HG03025 (cell line): ENCODE results near the gene LRP2BP.

Experiments used
- ATAC-seq: cut with Tn5 transposase; IDR thresholded peaks from one replicate; pipeline ENCODE4 v1.9.1; 2021; ENCODE audit warnings: mild to moderate bottlenecking, moderate library complexity; ENCODE audit not compliant: unreplicated experiment, low FRiP score

LRP2BP gene

DNA sequence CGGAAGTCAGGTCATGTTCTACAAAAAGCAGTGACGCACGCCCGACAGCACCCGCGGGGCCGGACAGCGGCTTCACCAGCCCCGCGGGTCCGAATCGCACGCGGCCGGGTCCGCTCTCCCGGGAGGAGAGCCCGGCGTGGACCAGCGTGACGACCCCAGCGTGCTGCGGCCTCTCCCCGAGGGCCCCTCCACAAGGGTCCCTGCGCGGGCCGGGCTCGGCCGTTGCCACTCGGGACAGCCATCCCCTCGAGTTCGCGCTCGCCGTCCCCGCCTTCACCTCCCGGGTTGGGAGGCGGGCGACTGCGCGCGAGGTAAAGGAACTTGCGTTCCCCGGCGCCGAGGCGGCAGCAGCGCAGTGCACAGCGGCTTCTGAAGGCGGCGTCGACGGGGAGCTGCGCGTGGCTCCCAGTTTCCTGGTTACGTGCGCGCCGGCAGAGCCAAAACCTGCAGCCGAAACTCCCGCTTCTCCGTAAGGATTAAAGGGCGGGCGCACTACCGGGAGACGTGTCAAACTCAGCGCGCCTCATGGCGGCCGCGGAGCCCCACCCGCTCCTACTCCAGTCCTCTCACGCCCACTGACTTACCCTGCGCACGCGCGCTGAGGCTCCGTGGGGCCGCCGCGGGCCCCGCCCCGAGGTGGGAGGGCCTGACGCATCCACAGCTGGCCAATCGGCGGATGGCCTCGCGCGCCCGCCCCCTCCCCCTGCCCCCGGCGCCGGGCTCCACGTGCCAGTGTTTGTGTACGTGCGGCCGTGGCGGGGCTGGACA lies 416 bp upstream of the LRP2BP start:
- peak; percentile 79 for ATAC-seq

DNA sequence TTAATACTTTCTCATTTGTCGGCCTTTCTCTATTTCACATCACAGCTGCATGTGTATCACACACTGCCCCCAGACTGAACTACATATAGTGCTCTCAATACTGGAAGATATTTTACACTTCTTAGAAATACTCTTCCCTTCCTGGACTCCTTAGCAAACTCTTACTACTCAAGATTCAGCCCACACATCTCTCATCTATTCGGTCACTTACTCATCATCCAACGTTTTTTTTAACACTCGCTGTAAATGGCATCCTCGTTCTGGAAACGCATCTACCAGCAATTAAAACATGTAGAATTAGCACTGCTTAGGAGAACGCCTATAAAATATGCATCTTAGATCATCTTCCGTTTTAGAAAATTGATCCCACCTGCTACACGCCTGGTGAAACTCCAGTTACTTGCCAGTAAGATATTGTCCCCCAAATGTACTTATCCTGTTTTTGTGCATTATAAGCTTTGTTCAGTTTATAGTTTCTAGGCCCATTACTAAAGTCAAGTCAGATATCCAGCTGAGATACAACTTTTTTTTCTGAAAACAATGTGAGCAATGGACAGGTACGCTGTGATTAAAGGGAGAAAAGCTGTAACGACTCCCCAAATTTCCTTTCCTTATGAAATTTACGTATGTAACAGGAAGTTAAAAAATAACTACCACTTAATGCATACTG lies 1.0 kb downstream of the LRP2BP start:
- no peak for ATAC-seq

DNA sequence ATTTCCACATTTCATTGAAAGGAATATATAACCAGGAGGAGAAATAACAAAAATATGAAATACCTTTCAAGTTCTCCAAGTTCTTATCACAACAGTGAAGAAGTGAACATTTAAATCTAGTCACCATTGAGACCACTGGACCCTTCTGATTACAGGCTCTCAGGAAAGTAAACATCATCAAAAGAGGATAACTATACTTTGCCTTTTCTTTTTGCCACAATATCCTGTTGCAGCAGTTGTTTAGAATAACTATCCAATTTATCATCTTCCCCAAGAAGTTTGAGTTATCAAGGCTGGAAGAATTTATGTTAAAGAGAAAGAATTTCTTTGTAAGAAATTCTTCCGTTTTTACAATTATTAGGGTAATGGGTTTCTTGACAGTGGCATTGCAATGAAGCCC lies 3.6 kb downstream of the LRP2BP start:
- ATAC-seq = no peak

DNA sequence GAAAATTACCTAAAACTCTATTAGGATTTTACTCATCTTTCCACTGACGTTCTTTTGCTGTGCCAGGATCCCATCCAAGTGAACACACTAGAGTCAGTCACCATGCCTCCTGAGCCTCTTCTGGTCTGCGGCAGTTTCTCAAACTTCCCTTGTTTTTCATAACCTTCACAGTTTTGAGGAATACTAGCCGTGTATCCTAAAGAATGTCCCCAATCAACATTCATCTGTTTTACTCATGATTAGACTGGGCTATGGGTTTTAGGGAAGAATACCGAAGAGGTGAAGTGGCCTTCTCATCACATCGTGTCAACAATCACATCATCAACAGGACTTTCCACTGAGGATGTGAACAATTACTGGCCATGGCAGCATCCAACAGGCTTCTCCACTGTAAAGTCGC lies 4.8 kb downstream of the LRP2BP start:
- no peak for ATAC-seq

DNA sequence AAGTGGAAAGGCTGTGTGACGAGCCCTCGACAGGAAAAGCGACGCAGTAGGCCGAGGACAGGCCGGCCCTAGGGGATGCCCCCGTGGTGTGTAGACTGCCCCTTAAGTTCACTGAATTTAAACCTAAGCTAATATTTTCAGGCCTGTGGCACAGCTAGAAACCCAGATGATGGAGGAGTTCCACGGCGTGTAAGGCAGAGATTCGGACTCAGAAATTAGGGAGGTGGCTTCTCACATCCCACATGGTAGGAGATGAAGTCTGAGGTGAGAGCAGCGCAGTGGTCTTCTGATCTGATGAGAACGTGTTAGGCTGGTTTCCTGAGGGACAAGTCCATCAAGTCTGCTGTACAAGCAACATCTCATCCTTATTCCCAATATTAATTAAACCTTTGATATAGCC lies 7.8 kb downstream of the LRP2BP start:
- no peak for ATAC-seq

DNA sequence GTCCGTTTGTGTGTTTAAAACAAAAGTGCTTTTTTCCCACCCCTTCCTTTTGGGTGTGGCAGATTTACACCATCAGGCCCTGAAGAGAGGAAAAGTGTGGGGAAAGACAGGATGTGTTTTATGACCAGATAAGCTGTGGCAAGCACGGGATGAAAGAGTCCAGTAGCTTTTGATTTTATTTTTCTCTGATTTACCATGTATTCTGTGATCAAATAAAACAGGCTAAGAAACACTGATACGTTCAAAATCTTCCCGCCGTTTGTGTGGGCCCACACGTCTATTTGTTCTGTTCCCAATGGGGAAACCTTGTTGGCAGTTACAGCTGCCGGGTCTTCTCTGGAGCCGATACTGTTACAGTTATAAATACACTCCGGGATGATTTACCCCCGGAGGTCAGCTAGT lies 10.8 kb downstream of the LRP2BP start:
- ATAC-seq = no peak

DNA sequence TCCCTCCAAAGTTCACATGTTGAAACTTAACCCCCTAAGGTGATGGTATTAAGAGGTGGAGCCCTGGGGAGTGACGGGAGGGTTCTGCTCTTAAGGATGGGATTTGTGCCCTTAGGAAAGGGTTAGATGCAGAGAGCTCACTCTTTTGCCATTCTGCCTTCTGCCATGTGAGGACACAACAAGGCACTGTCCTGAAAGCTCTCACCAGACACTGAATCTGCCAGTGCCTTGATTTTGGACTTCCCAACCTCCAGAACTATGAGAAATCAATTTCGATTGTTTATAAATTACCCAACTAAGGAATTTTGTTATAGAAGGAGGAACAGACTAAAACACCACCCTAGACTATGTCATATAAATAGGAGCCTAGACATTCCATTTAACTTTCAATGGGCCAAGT lies 11.7 kb downstream of the LRP2BP start:
- ATAC-seq = no peak

DNA sequence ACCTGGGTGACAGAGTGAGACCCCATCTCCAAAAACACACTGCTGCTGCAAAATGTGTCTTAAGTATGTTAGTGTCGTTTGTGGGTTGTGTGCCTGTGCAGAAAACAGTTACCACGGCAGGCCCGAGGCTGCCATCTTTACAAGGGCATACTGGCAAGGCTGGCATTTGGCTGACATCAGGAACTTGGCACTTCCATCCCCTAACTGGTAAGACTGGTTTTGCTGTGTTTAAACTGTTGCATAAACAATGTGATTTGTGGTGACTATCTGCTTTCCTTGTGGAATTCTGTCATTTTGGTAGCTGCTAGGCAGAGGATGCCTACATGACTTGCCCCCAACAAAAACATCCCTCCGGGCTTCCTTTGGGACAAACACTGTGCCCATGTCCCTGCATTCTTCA lies 12.3 kb downstream of the LRP2BP start:
- ATAC-seq = no peak

DNA sequence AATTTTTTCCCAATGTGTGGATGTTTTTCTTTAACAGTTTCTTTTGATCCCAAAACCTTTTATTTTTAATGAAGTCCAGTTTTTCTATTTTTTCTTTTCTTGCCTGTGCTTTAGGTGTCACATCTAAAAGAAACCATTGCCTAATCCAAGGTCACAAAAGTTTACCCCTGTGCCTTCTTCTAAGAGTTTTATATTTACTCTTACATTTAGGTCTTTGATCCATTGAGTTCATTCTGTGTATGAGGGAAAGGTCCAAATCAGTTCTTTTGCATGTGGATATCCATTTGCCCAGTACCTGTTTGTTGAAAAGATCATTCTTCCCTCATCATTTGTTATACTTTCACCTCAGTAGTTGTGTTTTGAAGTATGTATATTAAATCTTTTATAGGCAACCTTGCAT lies 13.0 kb downstream of the LRP2BP start:
- no peak for ATAC-seq

DNA sequence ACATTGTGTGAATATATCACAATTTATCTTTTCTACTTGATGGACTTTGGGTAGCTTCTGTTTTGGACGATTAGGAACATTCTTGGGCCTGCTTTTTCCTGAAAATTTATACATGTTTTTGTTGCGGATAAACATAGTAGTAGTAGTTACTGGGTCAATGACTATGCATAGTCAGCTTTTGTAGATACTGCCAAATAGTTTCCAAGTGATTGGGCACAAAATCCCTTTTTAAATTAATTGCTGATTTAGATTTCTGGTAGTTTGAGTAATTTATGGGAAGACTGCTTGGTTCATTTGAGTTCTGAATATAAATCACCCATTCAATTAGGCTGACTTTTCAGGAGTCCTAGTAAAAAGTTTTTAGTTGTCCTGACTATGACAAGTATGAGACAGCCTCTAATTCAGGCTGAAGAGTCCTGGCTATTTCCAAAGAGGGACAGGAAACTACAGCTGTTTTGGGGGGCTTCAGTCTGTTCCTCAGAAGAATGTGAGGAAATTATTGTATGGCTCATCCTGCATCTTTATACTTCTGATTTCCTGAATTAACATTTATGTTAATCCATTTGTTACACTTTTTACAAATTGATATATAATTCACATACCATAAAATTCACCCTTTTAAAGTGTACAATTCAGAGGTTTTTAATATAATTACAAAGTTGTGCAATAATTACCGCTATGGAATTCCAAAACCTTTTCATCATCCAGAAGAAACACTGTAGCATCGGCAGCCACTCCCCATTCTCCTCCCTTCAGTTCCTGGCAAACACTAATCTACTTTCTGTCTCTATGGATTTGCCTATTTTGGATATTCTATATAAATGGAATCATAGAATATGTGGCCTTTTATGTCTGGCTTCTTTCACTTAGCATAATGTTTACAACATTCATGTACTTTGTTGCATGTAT lies 14.2 kb downstream of the LRP2BP start:
- ATAC-seq = no peak

DNA sequence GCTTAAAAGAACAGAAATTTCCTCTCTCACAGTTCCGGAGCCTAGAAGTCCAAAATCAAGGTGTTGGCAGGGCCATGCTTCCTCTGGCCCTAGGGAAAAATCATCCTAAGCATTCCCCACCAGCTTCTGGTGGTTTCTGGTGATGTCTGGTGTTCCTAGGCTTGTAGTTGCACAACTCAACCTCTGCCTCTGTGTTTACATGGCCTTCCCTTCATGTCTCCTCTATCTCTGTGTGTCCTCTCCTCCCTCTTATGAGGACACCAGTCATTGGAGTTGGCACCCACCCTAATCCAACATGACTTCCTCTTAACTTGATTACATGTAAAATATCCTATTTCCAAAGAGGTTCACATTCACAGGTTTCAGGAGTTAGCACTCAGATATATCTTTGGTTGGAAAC lies 15.4 kb downstream of the LRP2BP start:
- no peak for ATAC-seq

DNA sequence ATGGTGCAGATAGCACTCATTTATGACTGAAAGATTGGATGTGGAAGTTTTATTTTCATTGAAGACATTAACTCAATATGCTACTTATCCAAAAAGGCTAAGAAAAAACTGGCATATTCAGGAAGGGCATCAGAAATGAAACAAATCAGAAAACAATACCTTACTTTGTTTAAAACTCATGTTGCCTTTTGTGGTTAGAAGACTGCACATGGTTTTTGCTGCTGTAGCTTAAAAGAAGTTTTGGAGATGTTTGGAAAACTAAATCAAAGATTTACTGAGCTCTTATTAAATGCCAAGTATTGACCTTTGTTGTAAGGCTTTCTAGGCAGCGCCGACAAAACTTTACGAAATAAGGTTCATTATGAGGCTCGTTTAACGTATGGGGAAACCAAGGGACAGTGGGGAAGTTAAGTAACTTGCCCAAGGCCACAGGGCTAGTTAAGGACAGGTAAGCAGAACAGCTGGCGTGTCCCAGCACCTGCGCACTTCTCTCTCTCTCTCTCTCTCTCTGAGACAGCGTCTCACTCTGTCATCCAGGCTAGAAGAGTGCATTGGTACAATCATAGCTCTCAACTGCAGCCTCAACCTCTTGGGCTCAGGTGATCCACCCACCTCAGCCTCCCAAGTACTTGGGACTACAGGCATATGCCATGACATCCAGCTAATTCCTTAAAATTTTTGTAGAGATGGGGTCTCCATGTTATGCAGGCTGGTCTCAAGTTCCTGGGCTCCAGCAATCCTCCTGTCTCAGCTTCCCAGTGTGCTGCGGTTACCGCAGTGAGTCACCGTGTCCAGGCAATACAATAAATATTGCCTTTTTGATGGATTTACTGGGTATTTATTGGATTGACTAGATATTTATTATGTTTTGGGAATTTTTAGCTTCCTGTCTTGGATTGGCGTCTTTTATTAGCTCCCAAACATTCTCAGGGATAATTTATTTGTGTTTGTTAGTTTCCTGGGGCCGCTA lies 16.1 kb downstream of the LRP2BP start:
- ATAC-seq = no peak

DNA sequence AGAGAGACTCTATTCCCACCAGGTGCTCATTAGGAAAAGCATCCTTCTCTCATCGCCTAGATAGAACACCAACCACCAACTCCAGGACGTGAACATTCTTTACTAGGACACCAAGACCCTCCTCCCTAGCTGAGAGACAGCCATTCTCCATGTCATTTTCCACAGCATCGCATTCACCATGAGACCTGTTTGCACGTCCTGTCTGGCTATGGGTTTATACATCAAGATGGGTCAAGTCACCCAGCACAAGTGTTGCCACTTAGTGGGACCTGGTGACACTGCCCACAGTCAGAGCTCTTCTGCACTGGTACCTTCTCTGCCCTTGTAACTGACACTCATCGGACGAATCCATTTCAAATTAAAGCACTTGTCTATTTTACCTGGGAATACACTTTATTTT lies 17.5 kb downstream of the LRP2BP start:
- no peak for ATAC-seq

DNA sequence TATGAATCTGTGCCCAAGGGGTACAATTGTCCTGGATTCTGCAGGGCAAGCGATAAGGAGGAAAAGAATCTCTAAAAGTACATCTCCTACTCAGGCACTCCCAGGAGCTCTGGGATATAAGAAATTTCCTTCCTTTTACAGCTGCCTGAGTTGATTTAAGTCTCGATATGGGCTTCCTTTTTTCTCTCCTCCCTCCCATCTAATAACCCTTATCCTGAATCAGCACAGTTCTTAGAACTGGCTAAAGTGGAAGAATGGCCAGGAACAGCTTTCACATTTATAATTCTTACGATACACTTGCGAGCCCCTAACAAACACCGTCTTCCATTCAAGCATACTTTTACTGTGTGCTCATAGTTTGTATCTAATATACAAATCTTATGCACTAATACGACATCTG lies 21.2 kb downstream of the LRP2BP start:
- ATAC-seq = no peak

DNA sequence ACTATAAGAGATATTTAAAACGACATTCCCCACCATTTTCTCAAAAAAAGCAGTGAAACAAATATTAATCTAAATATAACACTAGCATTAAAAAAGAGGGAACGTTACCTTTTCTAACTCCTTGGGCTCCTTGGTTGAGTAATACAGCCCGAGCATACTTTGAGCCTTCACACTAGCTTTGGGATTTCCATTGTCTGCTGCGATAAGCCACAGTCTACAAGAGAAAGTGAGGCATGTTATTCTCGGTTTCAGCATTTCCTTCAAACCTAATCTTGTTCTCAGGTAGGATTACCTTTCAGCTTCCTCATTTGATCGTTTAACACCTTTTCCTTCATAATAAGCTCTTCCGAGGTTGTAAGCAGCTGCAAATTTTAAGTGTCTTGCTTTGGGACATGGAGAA lies 21.7 kb downstream of the LRP2BP start:
- no peak for ATAC-seq

DNA sequence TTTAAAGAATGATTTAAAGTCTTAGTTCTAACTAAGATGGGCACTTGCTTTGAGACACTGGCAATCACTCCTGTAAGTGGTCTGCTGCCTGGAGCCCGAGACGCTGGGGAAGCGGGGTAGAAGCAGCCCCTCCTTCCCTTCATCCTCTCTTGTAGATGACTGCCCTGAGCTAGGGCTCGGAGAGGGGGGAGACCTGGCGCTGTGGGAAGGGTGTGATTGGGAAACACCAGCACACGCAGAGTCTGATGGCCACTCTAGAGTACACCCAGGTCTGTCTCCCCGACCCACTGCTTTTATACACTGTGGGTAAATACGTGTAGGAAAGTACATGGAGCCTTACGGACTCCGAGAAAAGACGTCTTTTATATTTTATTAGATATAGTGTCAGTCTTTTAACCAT lies 24.0 kb downstream of the LRP2BP start:
- ATAC-seq = no peak

DNA sequence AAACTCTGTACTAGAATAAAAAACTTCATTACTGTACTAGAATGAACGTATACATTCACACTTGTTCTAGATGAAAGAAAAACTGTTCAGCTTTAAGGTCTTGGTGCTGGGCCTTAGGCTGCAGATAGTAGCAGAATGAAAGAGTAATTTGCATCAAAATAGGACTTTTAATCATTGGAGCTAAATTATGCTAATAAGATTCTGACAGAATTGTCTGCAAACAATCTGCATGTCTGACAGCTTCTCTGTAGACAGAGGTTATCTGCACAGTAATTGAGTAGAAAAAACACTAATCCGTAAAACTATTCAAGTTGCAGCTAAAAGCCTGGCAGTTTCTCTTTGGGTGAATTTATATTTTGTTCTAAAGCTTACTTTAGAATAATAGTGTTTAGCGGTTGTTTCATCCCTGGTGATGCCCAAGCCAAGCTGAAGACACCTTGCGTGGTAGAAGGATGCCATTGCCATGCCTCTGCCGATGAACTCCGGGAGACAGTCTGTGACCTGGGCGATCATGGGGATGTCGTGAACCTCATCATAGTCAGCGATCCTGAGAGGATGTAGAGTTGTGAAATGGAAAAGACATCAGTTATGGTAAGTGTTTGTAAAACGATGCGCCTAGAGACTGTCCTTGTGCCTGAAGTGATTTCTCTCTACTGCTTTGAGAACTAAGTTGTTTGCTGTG lies 25.3 kb downstream of the LRP2BP start:
- ATAC-seq = no peak

DNA sequence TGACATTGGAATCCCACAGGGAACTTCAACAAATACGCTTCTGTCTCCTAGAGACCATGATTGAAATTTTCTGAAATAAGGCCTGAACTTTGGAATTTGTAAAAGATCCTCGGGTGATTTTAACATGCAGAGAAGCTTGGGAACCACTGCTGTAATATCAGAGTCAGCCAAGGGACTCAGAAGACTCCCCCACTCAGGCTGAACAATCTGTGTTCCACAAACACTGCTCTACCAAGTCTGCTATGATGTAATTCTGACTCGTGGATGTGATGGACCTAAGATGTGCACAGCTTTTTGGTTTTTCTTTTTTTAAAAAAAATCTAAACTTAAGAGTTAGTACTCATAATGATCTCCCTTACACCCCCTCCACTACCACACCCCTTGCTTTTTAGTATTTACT lies 26.0 kb downstream of the LRP2BP start:
- ATAC-seq = no peak

DNA sequence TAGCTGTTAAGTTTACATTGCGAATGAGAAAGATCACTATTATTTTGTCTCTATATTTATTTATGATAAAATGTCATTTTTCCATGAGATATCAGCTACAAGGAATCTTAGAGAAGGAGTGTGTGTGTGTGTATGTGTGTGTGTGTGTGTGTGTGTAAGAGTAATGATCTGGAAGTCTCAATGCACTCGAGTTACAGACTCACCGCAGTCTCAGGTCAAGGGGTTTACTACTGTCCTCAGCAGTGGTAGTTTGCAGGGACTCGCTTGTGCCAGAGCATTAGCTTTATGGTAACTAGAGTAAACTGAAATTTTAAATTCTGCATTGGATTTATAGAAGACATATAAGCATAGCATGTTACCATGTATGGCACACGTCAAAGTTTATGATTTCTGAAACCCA lies 30.8 kb downstream of the LRP2BP start:
- no peak for ATAC-seq

DNA sequence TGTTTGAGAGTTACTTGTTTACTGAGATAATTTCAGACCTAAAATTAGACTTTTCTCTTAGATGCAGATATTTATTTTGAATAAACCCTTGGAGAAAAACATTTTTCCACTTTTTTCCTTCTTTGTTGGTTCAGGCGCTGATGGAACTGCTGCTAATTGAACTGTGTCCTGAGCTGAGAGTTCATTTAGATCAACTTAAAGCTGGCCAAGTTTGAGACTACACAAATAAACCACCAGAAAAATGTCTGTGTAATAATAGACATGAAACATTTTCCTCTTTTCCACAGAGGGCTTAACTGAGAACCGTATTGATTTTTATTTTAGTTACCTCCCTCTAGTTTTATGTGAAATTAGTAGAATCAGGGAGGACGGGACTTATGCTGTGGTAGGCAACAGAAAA lies 32.5 kb downstream of the LRP2BP start:
- no peak for ATAC-seq
